Measurements from ENCODE around the gene GRB14.

GRCh38 chr2:164593541-164593940 lies 27.7 kb downstream of the GRB14 start:
- TF ChIP-seq CTCF (IDR thresholded peaks at IDR 0.05) (no peak), POLR2A (IDR thresholded peaks at IDR 0.05) (no peak), POLR2AphosphoS5 (IDR thresholded peaks at IDR 0.05; ENCODE audit: insufficient read depth in 1 of 2, low read depth in 1 of 2) (no peak)

Measured in vagina (tissue), 2 donors.